Measurements from ENCODE around the gene MAFF. TPM values are rescaled to one million over a fixed set of nuclear protein-coding genes. Genes with fewer than 3 reads are reported as not detected.

Gene MAFF
- total RNA-seq, 1 donor from 2014 or later, result 4.5 TPM

DNA sequence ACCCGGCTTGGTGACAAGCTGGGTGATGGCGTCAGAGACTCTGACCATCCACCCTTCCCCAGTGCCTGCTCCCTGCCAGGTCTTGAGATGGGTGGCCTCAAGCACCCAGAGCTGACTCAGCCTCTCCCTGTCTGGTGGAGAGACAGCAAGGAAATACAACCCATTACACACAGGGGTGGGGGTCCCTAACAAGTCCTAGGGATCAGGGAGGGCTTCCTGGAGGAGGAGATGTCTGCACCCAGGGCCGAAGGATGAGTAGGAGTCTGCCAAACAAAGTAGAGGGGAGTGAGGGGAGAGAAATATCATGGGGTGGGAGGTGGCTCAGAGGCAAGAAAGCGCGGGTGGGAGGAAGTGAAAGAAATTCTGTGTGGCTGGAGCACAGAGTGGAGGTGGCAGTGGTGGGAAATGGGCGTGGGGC, 6.8 kb downstream of the MAFF start:
- Mint-ChIP-seq H3K4me1 (peaks cover 20% of the 10 kb centered on the region), H3K9me3 (no peaks in the 10 kb centered on the region), H3K4me3 (no peak overlapping the region), H3K27me3 (no peaks in the 10 kb centered on the region), H3K27ac (no peak overlapping the region), H3K36me3 (ENCODE audit: low read depth) (no peaks in the 10 kb centered on the region)
- intact Hi-C loops (cut with micrococcal nuclease), result loop anchor here (10.0 kb wide), 1 partner anchor 154 kb away; the partner anchor contains the start of gene PICK1
- ChIA-PET CTCF (no interaction called here), POLR2A (no interaction called here)
- DNase-seq, result no peak
- TF ChIP-seq, protein P1, sequence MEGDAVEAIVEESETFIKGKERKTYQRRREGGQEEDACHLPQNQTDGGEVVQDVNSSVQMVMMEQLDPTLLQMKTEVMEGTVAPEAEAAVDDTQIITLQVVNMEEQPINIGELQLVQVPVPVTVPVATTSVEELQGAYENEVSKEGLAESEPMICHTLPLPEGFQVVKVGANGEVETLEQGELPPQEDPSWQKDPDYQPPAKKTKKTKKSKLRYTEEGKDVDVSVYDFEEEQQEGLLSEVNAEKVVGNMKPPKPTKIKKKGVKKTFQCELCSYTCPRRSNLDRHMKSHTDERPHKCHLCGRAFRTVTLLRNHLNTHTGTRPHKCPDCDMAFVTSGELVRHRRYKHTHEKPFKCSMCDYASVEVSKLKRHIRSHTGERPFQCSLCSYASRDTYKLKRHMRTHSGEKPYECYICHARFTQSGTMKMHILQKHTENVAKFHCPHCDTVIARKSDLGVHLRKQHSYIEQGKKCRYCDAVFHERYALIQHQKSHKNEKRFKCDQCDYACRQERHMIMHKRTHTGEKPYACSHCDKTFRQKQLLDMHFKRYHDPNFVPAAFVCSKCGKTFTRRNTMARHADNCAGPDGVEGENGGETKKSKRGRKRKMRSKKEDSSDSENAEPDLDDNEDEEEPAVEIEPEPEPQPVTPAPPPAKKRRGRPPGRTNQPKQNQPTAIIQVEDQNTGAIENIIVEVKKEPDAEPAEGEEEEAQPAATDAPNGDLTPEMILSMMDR (IDR thresholded peaks at IDR 0.05), result no peak
- ATAC-seq (ENCODE audit: low read depth), result no peak

DNA sequence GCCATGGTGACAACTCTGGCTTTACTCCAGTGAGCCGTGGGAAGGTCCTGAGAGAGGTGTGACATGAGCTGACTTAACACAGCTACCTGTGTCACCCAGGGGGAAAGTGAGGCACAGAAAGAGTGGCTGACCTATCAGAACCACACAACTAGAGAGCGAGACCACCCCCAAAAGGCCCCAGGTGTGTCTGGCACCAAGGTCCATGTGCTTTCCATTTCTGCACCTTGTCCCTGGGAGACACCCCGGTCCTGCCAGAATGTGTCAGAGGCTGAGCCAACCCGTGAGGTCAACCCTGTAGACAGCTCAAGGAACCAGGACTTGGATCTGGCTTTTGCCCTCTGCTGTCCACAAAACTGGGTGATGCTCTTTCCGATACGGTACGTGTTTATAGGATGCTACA, 9.8 kb downstream of the MAFF start:
- H3K27ac Mint-ChIP-seq, result no peak overlapping the region
- H3K9me3 Mint-ChIP-seq, result no peaks in the 10 kb centered on the region
- intact Hi-C loops (cut with micrococcal nuclease), result loop anchor here (5.0 kb wide), 1 partner anchor 99 kb away; the partner anchor contains the start of gene BAIAP2L2
- no peaks in the 10 kb centered on the region for H3K36me3 Mint-ChIP-seq (ENCODE audit: low read depth)
- ChIA-PET CTCF (no interaction called here), POLR2A (no interaction called here)
- DNase-seq (no peak), ATAC-seq (ENCODE audit: low read depth) (no peak)
- TF ChIP-seq, protein P1 (IDR thresholded peaks at IDR 0.05), result no peak
- H3K27me3 Mint-ChIP-seq, result no peaks in the 10 kb centered on the region
- H3K4me3 Mint-ChIP-seq, result no peak overlapping the region
- H3K4me1 Mint-ChIP-seq, result peaks cover 19% of the 10 kb centered on the region

DNA sequence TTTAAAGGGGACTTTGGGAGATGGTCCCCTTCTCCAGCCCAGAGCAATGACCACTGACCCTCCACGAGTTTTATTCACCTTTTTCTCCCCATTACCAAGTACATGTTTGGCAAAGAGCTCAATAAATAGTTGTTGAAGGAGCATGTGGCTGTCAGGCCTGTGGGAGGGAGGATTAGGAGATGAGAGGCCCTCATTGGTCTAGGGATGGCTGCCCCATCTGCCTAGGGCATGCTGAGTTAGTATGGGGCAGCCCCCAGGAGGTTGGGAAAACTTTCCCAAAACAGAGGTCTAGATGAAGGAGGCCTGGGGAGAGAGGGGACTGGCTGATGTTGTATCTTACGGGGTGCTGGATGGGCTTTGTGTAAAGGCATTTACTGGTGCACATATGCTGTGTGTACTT, 10.6 kb downstream of the MAFF start:
- CTCF ChIA-PET, result no interaction called here
- H3K4me3 Mint-ChIP-seq, result no peak overlapping the region
- H3K9me3 Mint-ChIP-seq, result no peaks in the 10 kb centered on the region
- ATAC-seq (ENCODE audit: low read depth) (no peak), DNase-seq (no peak)
- no peak overlapping the region for H3K27ac Mint-ChIP-seq
- POLR2A ChIA-PET, result no interaction called here
- H3K4me1 Mint-ChIP-seq, result peaks cover 19% of the 10 kb centered on the region
- intact Hi-C loops (cut with micrococcal nuclease), result loop anchor here (5.0 kb wide), 1 partner anchor 100 kb away; the partner anchor contains the start of gene BAIAP2L2
- H3K27me3 Mint-ChIP-seq, result no peaks in the 10 kb centered on the region
- H3K36me3 Mint-ChIP-seq (ENCODE audit: low read depth), result no peaks in the 10 kb centered on the region
- TF ChIP-seq, protein P1 (IDR thresholded peaks at IDR 0.05), result no peak

DNA sequence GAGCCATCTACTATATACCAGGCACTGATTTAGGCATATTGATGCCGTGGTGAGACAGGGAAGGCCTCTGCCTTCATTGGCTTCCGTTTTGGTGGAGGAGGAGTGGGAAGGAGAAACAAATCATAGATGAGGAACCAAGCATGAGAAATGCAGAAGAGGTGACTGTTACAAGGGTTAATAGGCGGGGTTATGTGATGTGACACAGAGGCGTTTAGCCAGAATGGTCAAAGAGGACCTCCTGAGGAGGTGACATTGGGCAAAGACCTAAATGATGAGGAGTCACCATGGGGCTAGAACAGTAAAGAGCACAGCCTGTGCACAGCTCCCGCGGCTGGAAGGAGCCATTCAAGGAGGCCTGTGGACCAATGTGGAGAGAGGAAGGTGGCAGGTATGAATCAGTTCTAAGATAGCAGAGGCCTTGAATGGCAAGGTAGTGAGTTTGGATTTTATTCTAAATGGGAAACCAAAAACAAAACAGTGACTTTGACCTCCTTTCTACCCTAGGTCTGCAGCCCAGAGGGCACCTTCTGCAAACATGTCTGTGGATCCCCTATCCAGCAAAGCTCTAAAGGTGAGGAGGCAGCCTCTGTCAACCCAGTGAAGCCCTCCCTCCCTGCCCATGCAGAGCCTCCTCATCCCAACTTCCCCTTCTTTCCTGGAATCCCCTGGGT, 11.7 kb downstream of the MAFF start:
- ATAC-seq (ENCODE audit: low read depth), result no peak
- peaks cover 22% of the 10 kb centered on the region for H3K4me1 Mint-ChIP-seq
- H3K4me3 Mint-ChIP-seq, result peak overlapping the region; percentile 11
- no peaks in the 10 kb centered on the region for H3K9me3 Mint-ChIP-seq
- no peaks in the 10 kb centered on the region for H3K36me3 Mint-ChIP-seq (ENCODE audit: low read depth)
- TF ChIP-seq, protein P1 (IDR thresholded peaks at IDR 0.05), result no peak
- no peak overlapping the region for H3K27ac Mint-ChIP-seq
- CTCF ChIA-PET, result no interaction called here
- H3K27me3 Mint-ChIP-seq, result no peaks in the 10 kb centered on the region
- no peak for DNase-seq
- POLR2A ChIA-PET, result interaction anchor here (2.5 kb wide), 1 partner anchor 32 kb away, joined by 9 read pairs; the partner anchor contains the start of gene PLA2G6
- intact Hi-C loops (cut with micrococcal nuclease), result loop anchor here (5.0 kb wide), 1 partner anchor 101 kb away; the partner anchor contains the start of gene BAIAP2L2

DNA sequence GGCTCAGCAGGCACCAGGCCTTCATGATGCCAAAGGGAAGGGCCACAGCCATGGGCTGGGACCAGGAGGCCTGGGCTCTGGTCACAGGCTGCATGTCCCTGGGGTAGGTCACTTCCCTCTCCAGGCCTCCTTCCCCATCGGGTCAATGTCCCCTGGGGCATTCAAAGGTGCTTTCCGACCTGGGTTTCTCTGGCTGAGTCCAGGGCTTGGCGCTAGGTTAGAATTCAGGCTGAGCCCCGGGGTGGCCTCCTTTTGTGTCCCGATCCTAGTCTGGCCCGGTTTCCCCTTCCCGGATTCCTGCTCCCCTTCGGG, 12.2 kb downstream of the MAFF start:
- ChIA-PET CTCF (interaction anchor here (0.9 to 1.2 kb wide), 3 partner anchors 99 to 358 kb away, joined by 3 to 6 read pairs (median 6); no protein-coding TSS in a partner anchor), POLR2A (interaction anchor here (0.8 to 2.5 kb wide), 2 partner anchors 12 to 32 kb away, joined by 4 to 9 read pairs; partner anchors contain the start of genes MAFF and PLA2G6)
- Mint-ChIP-seq H3K9me3 (no peaks in the 10 kb centered on the region), H3K4me3 (peak overlapping the region; percentile 71), H3K27ac (peak overlapping the region; percentile 18), H3K36me3 (ENCODE audit: low read depth) (no peaks in the 10 kb centered on the region), H3K4me1 (peaks cover 24% of the 10 kb centered on the region), H3K27me3 (no peaks in the 10 kb centered on the region)
- no peak for DNase-seq
- ATAC-seq (ENCODE audit: low read depth), result no peak
- intact Hi-C loops (cut with micrococcal nuclease), result loop anchor here (1.0 to 5.0 kb wide), 4 partner anchors 12 to 356 kb away; partner anchors contain the start of genes BAIAP2L2, DMC1 and PLA2G6
- TF ChIP-seq, protein P1 (IDR thresholded peaks at IDR 0.05), result no peak
